Right ventricle myocardium superior (tissue), 1 donor: ENCODE measurements around the gene KLK7. TPM values are rescaled to one million over a fixed set of nuclear protein-coding genes. Genes with fewer than 3 reads are reported as not detected.
"Not testable (repeated sequence)": the region's sequence is repeated elsewhere in the genome, so short reads cannot be mapped to it uniquely, and the experiment has no call there.

ENCODE experiments used
- ATAC-seq: fragments of 200-7000 bp; cut with Tn5 transposase; one replicate; pipeline ENCODE4 v1.9.1; 2020; ENCODE audit warnings: mild to moderate bottlenecking; ENCODE audit not compliant: poor library complexity
- DNase-seq: peaks from one replicate; pipeline ENCODE4 v3.0.0-alpha.2; 2020
- intact Hi-C: fragments of 100-400 bp; cut with DNase I; formaldehyde crosslinking; loops from one replicate; pipeline ENCODE4 v1.11.2; 2022
- total RNA-seq: library from RNA; stranded (reverse); fragmentation: NEBNext Ultra II Directional; extraction: Animal tissue kit (Norgen Biotek cat#: 25700); gene quantifications from one replicate; pipeline ENCODE4 v1.2.1, GENCODE V29; 2021
- donor health status: DM: no; HTN: yes; CAD: no; lungs with severe emphysema.

Gene KLK7
- total RNA-seq, 1 donor from 2014 or later: not detected

DNA sequence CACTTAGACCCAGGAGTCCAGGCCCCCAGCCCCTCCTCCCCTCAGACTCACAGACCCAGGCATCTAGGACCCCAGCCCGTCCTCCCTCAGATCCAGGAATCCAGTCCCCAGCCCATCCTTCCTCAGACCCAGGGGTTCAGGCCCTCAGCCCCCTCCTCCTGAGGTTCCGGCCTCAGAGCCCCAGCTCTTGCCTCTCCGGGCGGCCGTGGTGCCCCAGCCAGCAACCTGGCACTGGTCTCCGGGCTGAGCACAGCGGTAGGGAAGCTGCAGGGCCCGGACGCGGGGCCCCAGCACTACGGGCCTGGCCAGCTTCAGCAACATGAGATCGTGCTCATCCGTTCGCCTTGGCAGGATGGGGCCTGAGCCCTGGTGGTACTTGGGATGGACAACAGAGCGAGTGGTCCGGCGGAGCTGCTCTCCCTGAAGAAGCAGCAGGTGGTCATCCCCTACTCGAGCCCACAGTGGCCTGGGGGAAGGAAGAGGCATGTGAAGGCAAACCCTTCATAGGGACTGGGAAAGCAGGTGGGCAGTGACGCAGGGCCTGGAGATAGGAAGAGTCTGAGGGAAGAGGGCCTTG is 32.1 kb upstream of the KLK7 start:
- ATAC-seq (no peak), DNase-seq (no peak)
- intact Hi-C loops: no loop called here

DNA sequence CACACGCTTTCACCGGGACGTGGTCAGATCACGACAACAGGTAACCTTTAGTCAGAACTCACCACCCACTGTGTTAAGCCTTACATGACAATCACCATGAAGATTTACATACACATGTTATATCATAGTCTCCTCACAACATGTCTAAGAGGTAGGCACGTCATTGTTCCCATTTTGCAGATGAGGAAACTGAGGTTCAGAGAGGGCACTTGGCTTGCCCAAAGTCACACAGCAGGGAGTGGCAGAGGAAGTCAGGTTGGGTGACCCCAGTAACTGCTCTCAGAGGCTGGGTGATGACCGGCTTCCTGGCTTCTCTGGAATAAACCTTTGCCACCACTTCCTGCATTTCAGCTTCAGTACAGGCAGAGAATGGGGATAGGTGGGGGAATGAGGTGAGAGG is 30.5 kb upstream of the KLK7 start:
- ATAC-seq (no peak), DNase-seq (no peak)
- intact Hi-C loops: no loop called here

DNA sequence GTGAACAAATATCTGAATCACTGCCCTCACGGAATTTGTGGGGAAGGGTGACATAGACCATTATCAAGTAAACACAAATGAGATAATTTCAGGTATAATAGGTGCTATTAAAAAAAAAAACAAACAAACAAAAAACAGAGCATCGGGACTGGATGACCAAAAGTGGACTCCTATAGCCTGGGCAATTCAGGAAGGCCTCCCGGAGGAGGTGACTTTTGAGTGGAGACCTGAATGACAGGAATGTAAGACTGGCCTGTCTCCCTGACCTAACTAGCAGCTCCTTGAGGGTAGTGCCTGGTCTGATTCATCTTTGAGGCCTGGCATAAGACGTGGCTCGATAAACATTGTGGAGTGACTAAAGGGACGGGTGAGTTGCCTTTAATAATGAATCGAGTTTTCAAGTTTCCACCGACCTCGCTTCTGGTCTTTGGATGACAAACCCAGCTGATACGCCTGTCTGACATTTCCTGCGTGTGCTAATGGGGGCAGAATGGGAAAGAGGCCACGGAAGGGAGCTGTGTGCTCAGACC is 29.0 kb upstream of the KLK7 start:
- intact Hi-C loops: no loop called here
- ATAC-seq (no peak), DNase-seq (no peak)

DNA sequence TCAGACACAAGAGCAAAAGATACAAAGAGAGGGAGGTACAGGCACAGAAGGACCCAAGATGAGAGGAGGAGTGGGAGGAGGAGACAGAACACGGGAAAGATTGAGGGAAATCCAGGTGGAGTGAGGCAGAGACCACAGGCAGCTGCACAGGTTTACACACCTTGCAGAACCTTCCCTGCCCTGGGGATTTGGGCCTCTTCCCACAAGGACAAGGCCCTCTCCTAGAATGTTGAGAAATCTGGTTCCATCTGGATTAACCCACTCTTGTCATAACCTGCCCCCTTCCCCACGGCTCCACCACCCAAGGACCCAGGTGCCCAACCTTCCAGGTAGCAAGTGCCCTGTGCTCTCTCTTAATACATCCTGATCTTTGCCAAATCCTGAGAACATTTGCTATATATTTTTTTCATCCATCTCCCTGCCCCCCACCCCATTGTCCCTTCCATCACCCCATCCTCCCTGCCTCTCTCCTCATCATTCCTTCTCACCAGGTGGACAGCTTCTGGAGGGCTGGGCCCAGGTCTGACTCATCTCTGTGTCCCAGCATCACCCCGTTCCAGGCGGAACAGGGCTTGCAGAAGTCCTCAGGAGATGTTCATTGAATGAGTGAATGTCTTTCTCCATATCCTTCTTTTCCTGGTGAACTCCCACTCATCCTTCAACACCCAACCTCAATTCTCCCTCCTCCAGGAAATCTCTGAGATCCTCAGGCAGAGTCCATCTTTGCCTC is 26.5 kb upstream of the KLK7 start:
- intact Hi-C loops: no loop called here
- no peak for DNase-seq
- no peak for ATAC-seq

DNA sequence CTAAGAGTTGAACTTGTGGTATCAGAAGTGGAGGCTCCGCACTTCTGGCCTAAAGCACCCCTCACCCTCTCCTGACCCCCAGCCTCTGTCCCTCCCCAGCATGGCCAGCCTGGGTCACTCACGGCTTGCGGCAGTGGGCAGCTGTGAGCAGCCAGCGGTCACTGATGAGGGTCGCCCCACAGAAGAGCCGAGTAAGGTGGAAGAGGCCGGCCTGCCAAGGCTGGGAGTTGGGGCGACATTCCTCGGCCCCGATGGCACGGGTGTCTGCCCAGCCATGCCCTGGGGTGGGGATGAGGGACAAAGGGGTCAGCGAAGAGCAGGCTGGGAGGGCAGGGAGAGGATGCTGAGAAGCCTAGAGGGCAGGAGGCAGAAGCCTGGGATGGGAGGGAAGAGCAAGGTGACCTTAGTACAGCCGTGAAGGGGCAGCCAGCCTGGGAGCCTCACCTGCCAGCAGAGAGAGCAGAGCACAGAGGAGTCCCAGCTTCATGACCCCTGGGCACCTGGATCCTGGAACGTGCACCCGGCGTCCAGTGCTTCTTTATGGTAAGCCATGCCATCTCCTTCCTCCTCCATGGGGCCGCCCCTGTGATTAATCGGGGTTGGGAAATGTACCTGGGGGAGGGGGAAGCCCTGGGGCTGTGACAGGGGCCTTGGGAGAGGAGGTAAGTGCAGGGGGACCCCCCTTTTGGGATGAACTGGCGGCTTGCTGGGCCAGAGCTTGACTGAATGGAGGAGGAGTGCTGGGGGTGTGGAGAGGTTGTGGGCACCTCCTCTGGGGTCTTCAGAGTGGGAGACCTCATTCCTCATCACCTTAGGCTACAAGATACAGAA is 25.6 kb upstream of the KLK7 start:
- ATAC-seq (no peak), DNase-seq (no peak)
- intact Hi-C loops: no loop called here

DNA sequence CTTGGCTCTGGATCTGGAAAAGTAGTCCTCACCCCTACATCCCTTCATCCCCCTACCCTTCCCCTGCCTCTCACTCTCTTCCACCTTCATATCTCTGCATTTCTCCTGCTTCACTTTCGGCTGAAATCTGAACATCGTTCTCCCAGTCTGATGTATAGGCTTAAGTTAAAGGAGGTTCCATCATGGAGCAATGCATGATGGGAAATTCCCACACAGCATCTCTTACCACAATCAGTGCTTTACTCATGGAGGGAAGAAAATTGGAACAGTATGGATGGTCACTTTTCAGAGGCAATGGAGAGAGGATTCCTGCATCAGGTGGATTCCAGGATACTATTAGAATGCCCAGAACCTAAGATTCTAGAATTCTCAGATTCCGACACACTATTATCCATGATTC is 23.8 kb upstream of the KLK7 start:
- ATAC-seq (no peak), DNase-seq (no peak)
- intact Hi-C loops: no loop called here

DNA sequence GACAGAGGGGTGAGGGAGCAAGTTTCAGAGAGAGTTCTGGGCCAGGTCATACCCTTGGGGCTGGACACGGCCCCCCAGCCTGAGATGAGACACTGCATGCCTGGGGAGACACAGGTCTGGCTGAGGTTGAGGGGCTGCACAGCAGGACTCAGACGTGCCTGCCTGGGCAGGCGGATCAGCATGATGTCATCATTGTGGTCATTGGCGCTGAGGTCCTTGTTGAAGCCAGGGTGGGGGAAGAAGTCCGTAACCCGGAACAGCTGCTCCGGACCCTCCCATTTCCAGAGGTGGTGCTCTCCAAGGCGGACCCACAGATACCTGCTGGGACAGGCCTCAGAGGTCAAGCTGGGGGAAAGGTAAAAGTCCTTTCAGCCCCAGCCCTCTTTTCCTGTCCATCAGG is 22.7 kb upstream of the KLK7 start:
- no peak for DNase-seq

DNA sequence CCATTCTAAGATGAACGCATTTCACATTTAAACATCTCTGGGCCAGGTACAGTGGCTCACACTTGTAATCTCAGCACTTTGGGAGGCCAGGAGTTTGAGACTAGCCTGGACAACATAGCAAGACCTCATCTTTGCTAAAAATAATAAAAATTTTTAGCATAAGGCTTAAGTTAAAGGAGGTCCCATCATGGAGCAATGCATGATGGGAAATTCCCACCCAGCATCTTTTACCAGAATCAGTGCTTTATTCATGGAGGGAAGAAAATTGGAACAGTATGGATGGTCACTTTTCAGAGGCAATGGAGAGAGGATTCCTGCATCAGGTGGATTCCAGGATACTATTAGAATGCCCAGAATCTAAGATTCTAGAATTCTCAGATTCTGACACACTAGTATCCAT is 21.5 kb upstream of the KLK7 start:
- intact Hi-C loops: no loop called here
- no peak for DNase-seq
- ATAC-seq: no peak

More for the DNA sequence above, 22.7 kb upstream of the KLK7 start:
- intact Hi-C loops: no loop called here
- ATAC-seq: no peak

DNA sequence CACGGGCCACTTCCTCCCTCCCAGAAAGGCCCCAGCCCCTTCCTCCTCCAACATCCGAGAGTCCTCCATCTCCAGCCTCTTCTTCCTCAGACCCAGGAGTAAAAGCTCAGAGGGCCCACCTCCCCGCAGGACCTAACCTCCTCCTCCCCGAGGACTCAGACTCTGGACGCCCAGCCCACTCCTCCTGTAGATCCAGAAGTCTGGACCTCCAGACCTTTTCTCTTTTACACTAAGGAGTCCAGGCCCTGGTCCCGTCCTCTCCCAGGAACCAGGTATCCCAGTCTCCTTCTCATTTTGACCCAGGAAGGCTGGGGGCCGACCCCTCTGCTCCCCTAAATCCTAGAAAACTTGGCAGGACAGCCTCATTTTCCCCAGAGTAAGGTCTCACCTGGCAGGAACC is 19.6 kb upstream of the KLK7 start:
- DNase-seq (no peak), ATAC-seq (no peak)
- intact Hi-C loops: no loop called here

DNA sequence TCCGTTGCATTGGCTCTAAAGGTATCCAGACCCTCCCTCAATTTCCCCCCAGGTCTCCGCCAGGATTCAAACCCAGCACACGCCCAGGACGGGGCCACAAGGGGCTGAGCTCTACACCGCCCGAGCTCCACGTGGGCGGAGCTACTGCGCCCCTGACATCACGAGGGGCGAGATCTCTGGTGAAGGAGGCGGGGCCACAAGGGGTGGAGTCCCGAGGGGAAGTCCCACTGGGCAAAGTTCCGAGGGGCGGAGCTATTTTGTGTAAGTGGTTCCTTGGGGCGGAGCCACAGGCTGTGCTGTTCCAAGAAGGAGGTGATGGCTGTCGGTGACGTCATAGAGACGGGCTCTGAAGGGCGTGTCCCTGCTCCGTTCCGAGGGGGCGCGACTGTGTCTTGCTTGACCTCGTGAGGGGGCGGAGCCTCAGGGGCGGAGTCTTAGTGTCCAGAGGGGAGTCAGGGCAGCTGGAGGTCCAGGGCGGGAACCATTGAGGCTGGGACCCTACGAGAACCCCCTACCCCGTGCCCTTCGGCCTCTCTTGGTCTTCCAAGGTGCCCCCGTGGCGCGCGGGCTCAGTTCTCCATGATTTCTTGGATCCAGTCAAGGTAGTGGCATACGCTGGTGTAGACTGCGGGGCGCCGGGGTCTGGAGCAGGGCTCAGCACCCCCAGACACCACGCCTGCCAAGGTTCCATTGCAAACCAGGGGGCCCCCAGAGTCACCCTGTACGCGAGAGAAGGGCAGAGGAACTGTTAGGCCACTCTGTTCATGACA is 19.0 kb upstream of the KLK7 start:
- DNase-seq: no peak
- ATAC-seq: no peak
- intact Hi-C loops: no loop called here

DNA sequence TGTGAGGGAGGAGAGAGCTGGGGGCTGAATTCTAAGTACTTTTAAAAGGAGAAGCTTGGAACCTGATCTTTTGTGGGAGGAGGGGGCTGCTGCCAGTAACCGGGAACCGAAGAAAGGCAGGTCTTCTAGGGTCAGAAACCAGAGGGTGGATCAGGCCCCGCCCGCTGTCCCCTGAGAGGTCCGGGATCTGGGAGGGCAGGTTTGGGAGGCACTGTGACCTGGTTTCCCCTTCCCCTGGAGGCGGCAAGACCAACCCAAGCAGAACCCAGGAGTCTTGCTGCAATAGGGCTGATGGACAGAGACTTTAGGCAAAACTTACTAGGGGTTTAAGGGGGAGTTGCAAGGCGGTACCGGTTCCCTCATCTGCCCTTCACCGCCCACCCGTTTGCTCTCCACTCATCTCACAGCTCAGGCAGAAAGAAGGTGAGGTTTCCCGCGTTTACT is 18.4 kb upstream of the KLK7 start:
- intact Hi-C loops: no loop called here
- ATAC-seq (no peak), DNase-seq (no peak)

DNA sequence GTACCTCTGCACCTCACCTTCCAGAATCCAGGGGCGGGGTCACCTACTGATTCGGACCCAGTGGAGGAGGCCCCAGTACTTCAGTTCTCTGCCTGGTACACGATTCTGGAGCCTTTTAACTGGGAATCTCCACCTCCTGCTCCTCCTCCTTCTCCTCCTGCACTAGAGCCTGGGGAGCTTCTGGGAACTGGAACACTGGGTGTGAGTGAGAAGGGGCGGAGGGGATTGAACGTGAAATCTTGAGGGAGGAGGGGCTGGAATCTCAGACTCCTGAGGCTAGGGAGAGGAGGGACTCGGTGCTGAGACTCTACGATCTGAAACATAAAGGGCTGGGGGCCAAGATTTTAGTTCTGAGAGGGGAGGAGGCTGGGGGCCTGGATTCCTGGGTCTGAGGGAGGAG is 17.8 kb upstream of the KLK7 start, which contains the start of gene KLK8:
KLK8 (minus strand) TSS at position 90 of the 400 bp plus-strand sequence. CDS start 437 bp downstream, outside the sequence.
- ATAC-seq (no peak), DNase-seq (no peak)
- intact Hi-C loops: no loop called here

DNA sequence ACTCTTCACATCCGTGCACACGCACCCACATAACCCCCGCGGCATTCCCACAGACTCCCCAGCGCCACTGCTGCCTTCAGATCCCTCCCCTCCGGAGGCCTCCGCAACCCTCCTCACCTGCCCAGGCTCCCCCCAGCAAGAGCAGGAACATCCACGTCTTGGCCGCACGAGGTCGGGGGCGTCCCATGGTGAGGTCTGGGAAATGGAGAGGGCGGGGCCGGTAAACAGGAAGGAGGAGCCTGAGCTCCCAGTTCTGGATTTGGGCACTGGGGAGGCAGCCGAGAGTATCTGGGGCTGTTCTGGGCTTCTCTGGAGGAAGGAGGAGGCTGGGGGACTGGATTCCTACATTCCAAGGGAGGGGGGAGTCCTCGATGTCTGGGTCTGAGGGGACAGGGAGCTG is 17.3 kb upstream of the KLK7 start:
- no peak for ATAC-seq
- intact Hi-C loops: no loop called here

DNA sequence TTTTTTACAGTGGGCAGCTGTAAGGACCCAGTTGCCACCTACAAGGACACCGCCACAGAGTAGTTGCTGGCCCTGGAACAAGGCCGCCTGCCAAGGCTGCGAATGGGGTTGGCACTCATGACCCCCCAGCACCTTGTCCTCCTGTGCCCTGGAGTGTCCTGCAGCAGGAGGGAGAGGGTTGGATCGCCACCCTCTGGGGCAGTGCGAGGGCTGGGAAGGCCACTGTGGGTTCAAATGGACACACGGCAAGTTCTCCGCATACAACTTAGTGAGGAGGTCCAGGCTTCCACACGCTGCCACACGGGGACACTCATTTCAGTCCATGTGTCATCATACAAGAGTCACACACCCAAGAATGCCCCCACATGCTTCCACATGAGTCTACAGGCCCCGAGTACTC is 16.7 kb upstream of the KLK7 start:
- intact Hi-C loops: no loop called here
- DNase-seq: no peak
- ATAC-seq: no peak

More for the DNA sequence above, 17.3 kb upstream of the KLK7 start:
- DNase-seq: no peak

DNA sequence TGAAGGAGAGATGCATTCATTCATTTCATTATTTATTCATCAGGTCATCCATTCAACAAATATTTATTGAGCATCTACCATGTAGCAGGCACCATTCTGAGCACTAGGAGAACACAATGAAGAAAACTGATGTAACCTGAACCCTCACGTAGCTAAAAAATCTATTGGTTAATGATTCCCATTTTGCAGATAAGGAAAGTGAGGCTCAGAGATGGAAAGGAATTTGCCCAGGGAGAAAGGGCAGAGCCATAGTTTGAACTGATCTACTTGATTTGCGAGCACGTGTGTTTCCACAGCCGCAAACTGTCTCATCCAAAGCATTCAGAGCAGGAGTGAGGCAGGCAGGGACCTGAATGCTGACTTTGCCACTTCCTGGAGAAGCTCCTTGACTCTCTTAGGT is 15.0 kb upstream of the KLK7 start:
- DNase-seq (no peak), ATAC-seq (no peak)
- intact Hi-C loops: no loop called here

DNA sequence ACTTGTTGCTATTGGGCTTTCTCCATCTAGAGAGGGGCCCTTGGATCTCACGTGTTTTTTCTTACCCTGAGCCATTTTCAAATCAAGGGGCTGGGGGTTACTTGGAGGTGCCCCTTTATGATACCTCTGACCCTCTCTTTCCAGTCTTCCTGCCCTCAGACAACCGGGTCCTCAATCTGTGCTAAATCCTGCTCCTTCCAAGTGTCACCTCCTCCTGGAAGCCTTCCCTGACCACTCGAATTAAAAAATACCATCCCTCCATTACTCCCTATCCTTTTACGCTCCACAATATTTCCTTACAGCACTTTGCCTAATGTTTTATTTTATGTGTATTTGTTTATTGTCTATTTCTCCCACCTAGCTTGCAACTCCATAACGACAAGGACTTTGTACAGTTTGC is 14.3 kb upstream of the KLK7 start:
- intact Hi-C loops: no loop called here
- no peak for ATAC-seq
- DNase-seq: no peak

DNA sequence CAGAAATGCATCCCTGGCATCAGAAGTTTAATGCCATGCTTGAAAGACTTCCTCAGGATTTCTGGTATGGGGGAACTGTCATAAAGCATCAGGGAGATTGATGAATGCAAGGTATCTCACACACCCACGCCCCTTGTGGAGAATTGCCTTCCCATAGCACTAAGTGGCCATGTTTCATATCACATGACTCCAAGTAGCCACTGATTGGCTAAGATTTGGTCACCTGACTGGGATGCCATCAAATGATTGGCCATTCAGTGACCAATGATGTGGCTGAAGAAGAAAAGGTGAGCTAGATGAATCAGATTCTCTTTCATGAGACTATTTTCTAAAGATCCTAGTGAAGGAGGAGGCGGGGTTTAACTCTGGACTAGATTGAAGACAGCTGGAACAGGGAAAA is 10.4 kb upstream of the KLK7 start:
- intact Hi-C loops: no loop called here
- ATAC-seq (no peak), DNase-seq (no peak)

DNA sequence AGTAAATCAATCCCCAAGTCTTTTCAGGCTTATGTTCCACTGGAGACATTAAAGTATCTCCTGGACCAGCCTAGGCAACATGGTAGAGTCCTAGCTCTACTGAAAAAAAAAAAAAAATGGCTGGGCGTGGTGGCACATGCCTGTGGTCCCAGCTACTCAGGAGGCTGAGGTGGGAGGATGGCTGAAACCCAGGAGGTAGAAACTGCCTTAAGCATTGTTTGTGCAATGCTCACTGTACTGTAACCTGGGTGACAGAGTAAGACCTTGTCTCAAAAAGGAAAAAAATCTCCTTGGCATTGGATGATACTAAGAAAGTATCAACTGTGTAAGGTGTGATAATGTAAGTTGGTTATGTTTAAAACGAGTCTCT is 8.9 kb upstream of the KLK7 start:
- ATAC-seq (no peak), DNase-seq (no peak)
- intact Hi-C loops: no loop called here

DNA sequence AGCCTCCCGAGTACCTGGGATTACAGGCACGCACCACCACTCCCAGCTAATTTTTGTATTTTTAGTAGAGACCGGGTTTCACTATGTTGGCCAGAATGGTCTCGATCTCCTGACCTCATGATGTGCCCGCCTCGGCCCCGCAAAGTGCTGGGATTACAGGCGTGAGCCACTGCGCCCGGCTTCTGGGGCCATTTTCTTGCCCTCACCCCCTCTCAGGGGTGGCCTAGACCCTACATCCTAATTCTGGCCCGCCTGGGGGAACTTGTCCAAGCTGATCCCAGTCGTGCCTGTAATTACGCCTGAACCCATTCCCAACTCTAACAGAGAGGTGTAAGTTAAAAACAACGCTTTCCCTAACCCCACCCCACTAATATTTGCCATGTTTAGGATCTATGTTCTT is 699 bp upstream of the KLK7 start:
- intact Hi-C loops, DNase-seq, ATAC-seq: not testable (repeated sequence)
